Activated T-helper 1 cell treated with Interleukin-2 at 50 U/mL for 16 hours (primary cell): ENCODE results near the gene SUGCT.

Source experiments
- DNase-seq: peaks from one replicate; pipeline ENCODE4 v3.0.0-alpha.2; 2020; ENCODE audit warnings: low read depth

Gene SUGCT

GRCh38 chr7:40782836-40783235, 648.0 kb downstream of the SUGCT start:
- DNase-seq: no peak

- DNase-seq: no peak
Measured at GRCh38 chr7:40784176-40784575, 649.4 kb downstream of the SUGCT start.

- DNase-seq: no peak
Measured at GRCh38 chr7:40786909-40787308, 652.1 kb downstream of the SUGCT start.

- DNase-seq: no peak
Measured at GRCh38 chr7:40793132-40793531, 658.3 kb downstream of the SUGCT start.

- no peak for DNase-seq
Measured at GRCh38 chr7:40795607-40796006, 660.8 kb downstream of the SUGCT start.

- DNase-seq: no peak
Measured at GRCh38 chr7:40796723-40797122, 661.9 kb downstream of the SUGCT start.

- no peak for DNase-seq
Measured at GRCh38 chr7:40798613-40799012, 663.8 kb downstream of the SUGCT start.

GRCh38 chr7:40799493-40800403, 664.9 kb downstream of the SUGCT start:
- no peak for DNase-seq

- no peak for DNase-seq
Measured at GRCh38 chr7:40800771-40801170, 666.0 kb downstream of the SUGCT start.

- no peak for DNase-seq
Measured at GRCh38 chr7:40802497-40802896, 667.7 kb downstream of the SUGCT start.

GRCh38 chr7:40804477-40805215, 669.8 kb downstream of the SUGCT start:
- no peak for DNase-seq

GRCh38 chr7:40805361-40805760, 670.6 kb downstream of the SUGCT start:
- no peak for DNase-seq

GRCh38 chr7:40808378-40808942, 673.7 kb downstream of the SUGCT start:
- no peak for DNase-seq

- no peak for DNase-seq
Measured at GRCh38 chr7:40810274-40810673, 675.5 kb downstream of the SUGCT start.

- no peak for DNase-seq
Measured at GRCh38 chr7:40811666-40812065, 676.9 kb downstream of the SUGCT start.

- DNase-seq: no peak
Measured at GRCh38 chr7:40815022-40815421, 680.2 kb downstream of the SUGCT start.

- no peak for DNase-seq
Measured at GRCh38 chr7:40815512-40815911, 680.7 kb downstream of the SUGCT start.

GRCh38 chr7:40822861-40823260, 688.1 kb downstream of the SUGCT start:
- DNase-seq: no peak

GRCh38 chr7:40824461-40824860, 689.7 kb downstream of the SUGCT start:
- DNase-seq: no peak

GRCh38 chr7:40826411-40827221, 691.8 kb downstream of the SUGCT start:
- no peak for DNase-seq

GRCh38 chr7:40827222-40828085, 692.6 kb downstream of the SUGCT start:
- no peak for DNase-seq
